Muscle layer of duodenum (tissue), 2 donors: Measurements from ENCODE around the gene C19orf73.
"Not testable (repeated sequence)": the region's sequence is repeated elsewhere in the genome, so short reads cannot be mapped to it uniquely, and the experiment has no call there.

Source experiments
- H3K27ac ChIP-seq: one replicate; pipeline ENCODE4 v1.7.0; 2013; ENCODE audit warnings: mild to moderate bottlenecking, low read length
- H3K27me3 ChIP-seq: one replicate; pipeline ENCODE4 v1.7.0; 2013; ENCODE audit warnings: low read depth, mild to moderate bottlenecking, control low read depth, low read length
- H3K36me3 ChIP-seq, 2 donors: one replicate each; pipeline ENCODE4 v1.7.0; 2013; ENCODE audit warnings: low read length in 2 of 2, control low read depth in 1 of 2, mild to moderate bottlenecking in 1 of 2; ENCODE audit not compliant: insufficient read depth in 2 of 2, control insufficient read depth in 1 of 2
- H3K4me1 ChIP-seq, 2 donors: one replicate each; pipeline ENCODE4 v1.7.0; 2013; ENCODE audit warnings: low read length in 2 of 2, mild to moderate bottlenecking in 2 of 2, control low read depth in 1 of 2, moderate library complexity in 1 of 2; ENCODE audit not compliant: insufficient read depth in 2 of 2, control insufficient read depth in 1 of 2
- H3K4me3 ChIP-seq, 2 donors: one replicate each; pipeline ENCODE4 v1.7.0; 2013; ENCODE audit warnings: low read length in 2 of 2, low read depth in 1 of 2, mild to moderate bottlenecking in 1 of 2
- H3K9me3 ChIP-seq, 2 donors: one replicate each; pipeline ENCODE4 v1.7.0; 2013; ENCODE audit warnings: low read length in 2 of 2, control low read depth in 1 of 2, mild to moderate bottlenecking in 1 of 2; ENCODE audit not compliant: control insufficient read depth in 1 of 2
- donor health status: healthy.

C19orf73 gene

DNA sequence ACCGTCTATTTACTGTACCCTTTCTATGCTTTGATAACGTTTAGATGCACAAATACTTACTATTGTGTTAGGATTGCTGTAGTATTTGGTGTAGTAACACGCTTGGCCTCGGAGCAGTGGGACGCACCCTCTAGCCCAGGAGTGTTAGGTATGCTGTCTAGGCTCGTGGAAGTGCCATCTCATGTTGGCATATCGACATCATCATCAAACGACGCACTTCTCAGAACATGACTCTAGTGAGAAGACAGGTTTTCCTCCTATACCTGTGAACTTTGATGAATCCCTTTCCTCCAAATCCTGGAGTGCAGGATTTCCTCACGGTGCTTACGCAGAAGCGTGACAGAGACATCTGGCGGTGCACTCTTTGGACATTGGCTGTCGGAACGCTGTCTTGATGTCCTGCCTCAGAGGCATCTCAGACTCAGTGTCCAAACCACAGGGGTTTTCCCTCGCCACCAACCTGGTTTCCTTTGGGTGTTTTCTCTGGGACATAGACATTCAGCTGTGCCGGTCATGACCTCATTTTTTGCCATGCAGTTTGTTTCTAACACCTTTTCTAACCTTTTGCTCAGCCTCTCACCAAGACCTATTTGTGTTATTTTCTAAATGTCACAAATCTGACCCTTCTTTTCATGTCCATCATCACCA is 27.4 kb downstream of the C19orf73 start:
- H3K4me3 ChIP-seq, result no peak overlapping the region
- H3K27me3 ChIP-seq, result no peaks in the 10 kb centered on the region
- peaks cover 33 to 43% of the 10 kb centered on the region in 2 donors for H3K36me3 ChIP-seq
- H3K9me3 ChIP-seq, result no peaks in the 10 kb centered on the region
- H3K27ac ChIP-seq, result no peak overlapping the region
- peaks cover 5 to 21% of the 10 kb centered on the region in 2 donors for H3K4me1 ChIP-seq

DNA sequence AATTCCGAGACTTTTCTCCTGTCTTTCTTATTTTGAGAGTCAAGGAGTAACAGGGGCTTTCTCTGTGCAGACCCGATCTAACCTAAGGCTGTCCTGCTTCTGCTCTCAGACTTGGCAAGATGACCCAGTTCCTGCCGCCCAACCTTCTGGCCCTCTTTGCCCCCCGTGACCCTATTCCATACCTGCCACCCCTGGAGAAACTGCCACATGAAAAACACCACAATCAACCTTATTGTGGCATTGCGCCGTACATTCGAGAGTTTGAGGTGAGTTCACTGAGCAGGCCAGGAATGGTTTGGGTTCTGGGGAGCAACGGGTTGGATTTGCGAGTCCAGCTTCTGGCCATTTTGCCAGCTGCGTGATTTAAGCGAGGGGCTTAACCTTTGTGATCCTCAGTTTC is 32.6 kb downstream of the C19orf73 start:
- H3K27ac ChIP-seq, result peak overlapping the region; percentile 69
- peak overlapping the region; percentile 97 to 99 for H3K4me3 ChIP-seq
- peaks cover 9 to 21% of the 10 kb centered on the region in 2 donors for H3K4me1 ChIP-seq
- H3K9me3 ChIP-seq, result no peaks in the 10 kb centered on the region
- peaks cover 16 to 20% of the 10 kb centered on the region in 2 donors for H3K36me3 ChIP-seq
- H3K27me3 ChIP-seq, result no peaks in the 10 kb centered on the region

DNA sequence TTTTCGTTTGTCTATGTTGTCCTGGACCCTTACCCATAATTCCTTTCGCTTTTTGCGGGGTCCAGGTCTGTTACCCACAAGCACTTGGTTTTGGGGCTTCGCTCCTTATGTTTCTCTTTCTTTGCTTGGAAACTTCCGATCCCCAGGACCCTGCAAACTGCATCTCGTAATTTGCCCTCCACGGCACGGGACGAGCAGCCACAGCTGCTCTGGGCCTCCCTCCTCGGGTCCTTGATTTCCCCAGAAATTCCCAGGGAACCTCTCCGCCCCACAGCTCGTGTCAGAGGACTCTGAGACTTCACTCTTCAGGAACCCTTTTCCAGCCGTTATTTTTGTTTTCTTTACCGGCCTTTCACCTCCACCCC is 33.1 kb downstream of the C19orf73 start:
- Histone ChIP-seq H3K27me3 (no peaks in the 10 kb centered on the region), H3K9me3 (no peaks in the 10 kb centered on the region), H3K4me1 (peaks cover 9 to 21% of the 10 kb centered on the region in 2 donors), H3K4me3 (peak overlapping the region; percentile 97 to 99), H3K27ac (peak overlapping the region; percentile 69), H3K36me3 (peaks cover 14 to 16% of the 10 kb centered on the region in 2 donors)

DNA sequence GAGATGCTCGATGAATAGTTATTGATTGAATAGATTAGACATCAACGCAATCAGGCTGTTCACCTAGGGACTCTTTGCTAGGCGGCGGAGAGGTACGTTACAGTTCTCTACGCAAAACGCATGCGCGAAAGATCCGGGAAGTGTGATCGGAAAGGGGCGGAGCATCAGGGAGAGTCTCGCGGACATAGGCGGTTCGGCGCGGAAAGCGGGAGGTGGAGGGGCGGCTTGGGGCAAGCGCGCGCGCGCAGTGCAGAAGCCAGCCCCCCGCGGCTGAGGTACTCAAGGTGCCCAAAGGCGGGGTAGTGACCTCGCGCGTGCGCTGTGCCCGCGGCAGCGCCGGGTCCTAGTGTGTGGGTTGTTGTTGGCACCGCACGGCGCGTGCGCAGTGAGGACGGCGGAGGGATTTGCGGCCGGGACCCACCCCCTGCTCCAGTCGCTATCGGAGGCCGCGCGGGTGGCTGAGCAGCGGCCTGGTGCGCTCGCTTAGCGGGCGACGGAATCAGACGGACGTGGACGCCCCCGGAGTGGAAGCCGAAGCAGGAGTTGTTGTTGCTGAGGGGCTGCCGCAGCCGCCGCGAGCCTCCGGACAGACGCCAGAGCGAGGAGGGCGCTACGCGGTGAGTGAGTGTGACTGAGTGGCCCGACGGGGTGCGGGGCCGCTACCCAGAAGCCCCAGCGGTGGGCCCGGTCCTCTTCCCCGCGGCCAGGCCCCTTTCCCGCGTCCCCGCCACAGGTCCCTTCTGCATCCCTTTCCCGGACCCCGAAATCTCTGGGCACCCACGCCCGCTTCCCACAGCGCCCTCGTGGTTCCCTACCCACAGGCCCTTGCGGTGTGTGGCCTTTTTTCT is 33.7 kb downstream of the C19orf73 start, which contains the start of gene SNRNP70:
Gene SNRNP70 (plus strand): TSS at position 432 of the 848 bp plus-strand sequence. CDS start 964 bp downstream, outside the sequence.
- peak within 1 kb of the TSS; percentile 84 for H3K27ac ChIP-seq
- peak within 1 kb of the TSS; percentile 97 to 99 for H3K4me3 ChIP-seq
- H3K9me3 ChIP-seq, result no peaks in the 10 kb centered on the region
- no peaks in the 10 kb centered on the region for H3K27me3 ChIP-seq
- H3K4me1 ChIP-seq, result peaks cover 9 to 21% of the 10 kb centered on the region in 2 donors
- H3K36me3 ChIP-seq, result peaks cover 8 to 10% of the 10 kb centered on the region in 2 donors

DNA sequence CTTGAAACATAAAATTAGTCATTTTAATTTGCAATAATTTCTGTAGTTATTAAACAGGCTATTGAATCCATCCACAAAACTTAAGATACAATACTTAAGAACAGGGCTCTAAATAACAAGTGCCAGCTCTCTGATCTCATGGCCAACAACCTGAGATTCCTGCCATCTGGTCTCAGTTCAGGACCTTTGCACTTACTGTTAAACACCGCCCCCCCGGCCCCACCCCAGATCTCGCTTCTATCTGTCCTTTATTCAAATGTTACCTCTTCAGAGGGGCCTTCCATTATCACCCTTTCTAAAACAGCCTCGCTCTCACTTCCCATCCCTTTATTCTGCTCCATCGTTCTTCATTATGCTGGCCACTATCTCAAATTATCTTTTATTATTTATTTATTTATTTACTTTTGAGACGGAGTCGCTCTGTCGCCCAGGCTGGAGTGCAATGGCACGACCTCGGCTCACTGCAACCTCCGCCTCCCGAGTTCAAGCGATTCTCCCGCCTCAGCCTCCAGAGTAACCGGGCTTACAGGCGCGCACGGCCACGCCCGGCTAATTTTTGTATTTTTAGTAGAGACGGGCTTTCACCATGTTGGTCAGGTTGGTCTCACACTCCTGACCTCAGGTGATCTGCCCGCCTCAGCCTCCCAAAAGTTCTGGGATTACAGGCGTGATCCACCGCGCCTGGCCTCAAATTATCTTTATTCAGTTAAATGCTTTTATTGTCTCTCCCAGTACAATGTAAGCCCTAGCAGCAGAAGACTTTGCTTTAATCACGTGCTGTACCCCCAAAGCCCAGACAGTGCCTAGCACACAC is 34.5 kb downstream of the C19orf73 start:
- peak overlapping the region; percentile 84 for H3K27ac ChIP-seq
- no peaks in the 10 kb centered on the region for H3K27me3 ChIP-seq
- peaks cover 9 to 21% of the 10 kb centered on the region in 2 donors for H3K4me1 ChIP-seq
- peak overlapping the region; percentile 60 to 97 for H3K4me3 ChIP-seq
- peaks cover 5% of the 10 kb centered on the region in 2 donors for H3K36me3 ChIP-seq
- H3K9me3 ChIP-seq, result no peaks in the 10 kb centered on the region

DNA sequence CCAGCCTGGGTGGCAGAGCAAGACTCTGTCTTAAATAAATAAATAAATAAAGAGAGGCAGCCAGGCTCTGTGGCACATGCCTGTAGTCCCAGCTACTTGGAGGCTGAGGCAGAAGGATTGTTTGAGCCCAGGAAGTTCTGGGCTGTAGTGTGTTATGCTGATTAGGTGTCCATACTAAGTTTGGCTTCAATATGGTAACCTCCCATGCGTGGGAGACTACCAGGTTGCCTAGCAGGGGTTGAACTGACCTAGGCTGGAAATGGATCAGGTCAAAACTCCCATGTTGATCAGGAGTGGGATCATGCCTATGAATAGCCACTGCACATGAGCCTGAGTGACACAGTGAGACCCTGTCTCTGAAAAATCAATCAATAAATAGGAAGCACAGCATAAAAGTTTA is 37.7 kb downstream of the C19orf73 start:
- no peaks in the 10 kb centered on the region for H3K36me3 ChIP-seq
- H3K4me3 ChIP-seq, result no peak overlapping the region
- H3K4me1 ChIP-seq, result peaks cover 2 to 4% of the 10 kb centered on the region in 2 donors
- H3K27ac ChIP-seq, result no peak overlapping the region
- H3K9me3 ChIP-seq, result no peaks in the 10 kb centered on the region
- no peaks in the 10 kb centered on the region for H3K27me3 ChIP-seq

DNA sequence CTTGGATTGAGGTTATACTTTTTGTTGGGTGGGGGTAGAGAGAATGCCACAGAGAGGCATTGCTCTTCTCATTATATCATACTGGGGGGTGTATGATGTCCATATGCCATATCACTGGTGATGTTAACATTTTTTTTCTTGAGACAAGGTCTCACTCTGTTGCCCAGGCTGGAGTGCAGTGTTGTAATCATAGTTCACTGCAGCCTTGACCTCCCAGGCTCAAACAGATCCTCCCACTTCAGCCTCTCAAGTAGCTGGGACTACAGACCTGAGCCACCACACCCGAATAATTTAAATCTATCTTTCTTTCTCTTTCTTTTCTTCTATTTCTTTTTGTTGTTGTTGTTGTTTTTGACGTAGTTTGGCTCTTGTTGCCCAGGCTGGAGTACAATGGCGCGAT is 38.6 kb downstream of the C19orf73 start:
- H3K27ac ChIP-seq, result no peak overlapping the region
- no peaks in the 10 kb centered on the region for H3K4me1 ChIP-seq
- no peak overlapping the region for H3K4me3 ChIP-seq
- H3K27me3 ChIP-seq, result no peaks in the 10 kb centered on the region
- H3K36me3 ChIP-seq, result no peaks in the 10 kb centered on the region
- H3K9me3 ChIP-seq, result no peaks in the 10 kb centered on the region

DNA sequence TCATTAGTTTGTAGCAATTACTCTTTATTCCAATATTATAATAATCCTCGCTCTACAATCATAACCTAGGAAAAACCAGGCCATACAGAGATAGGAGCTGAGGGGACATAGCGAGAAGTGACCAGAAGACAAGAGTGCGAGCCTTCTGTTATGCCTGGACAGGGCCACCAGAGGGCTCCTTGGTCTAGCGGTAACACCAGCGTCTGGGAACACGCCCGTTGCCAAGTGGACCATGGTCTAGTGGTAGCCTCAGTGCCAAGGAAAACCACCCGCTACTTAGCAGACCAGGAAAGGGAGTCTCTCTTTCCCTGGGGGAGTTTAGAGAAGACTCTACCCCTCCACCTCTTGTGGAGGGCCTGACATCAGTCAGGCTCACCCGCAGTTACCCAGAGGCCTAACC is 44.1 kb downstream of the C19orf73 start:
- H3K27me3 ChIP-seq, result peaks cover 12% of the 10 kb centered on the region
- H3K36me3 ChIP-seq, H3K4me1 ChIP-seq, H3K4me3 ChIP-seq, H3K27ac ChIP-seq, H3K9me3 ChIP-seq: not testable (repeated sequence)

DNA sequence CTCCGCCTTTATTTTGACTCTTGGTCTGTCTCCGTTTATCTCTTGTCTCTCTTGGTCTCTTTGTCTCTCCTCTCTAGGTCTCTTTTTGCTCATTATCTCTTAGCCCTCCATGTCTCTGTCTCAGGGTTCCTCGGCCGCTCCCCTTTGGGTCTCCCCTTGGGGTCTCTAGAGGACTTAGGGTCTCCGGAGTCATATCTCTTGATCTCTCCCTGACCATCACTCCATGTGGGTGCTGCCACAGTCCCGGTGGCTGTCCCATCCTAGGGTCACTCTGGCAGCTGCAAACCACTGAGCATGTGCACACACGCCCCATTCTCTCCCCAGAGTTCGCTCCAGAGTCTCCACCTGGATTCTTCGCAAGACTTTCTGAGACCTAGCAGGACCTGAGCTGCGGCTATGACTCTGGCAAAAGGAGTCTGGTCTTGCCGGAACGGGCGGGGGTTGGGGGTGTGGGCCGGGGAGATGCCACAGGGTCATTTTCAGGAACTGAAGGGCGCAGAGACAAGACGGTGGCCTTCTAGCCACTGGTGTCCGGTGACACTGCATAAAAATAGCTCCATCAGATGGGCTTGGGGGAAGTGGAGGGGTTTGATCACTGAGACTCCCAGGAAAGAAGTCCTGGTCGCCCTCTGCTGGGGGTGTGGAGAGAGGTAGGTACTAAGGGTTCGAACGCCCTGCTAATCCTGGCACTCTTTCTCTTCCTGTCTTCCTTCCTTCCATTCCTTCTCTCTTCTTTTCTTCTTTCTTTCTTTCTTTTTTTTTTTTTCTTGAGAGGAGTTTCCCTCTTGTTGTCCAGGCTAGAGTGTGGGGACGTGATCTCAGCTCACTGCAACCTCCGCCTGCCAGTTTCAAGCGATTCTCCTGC is 45.2 kb downstream of the C19orf73 start:
- peaks cover 17% of the 10 kb centered on the region for H3K27me3 ChIP-seq
- no peaks in the 10 kb centered on the region for H3K4me1 ChIP-seq
- no peak overlapping the region for H3K4me3 ChIP-seq
- H3K27ac ChIP-seq, result no peak overlapping the region
- no peaks in the 10 kb centered on the region for H3K9me3 ChIP-seq
- no peaks in the 10 kb centered on the region for H3K36me3 ChIP-seq

DNA sequence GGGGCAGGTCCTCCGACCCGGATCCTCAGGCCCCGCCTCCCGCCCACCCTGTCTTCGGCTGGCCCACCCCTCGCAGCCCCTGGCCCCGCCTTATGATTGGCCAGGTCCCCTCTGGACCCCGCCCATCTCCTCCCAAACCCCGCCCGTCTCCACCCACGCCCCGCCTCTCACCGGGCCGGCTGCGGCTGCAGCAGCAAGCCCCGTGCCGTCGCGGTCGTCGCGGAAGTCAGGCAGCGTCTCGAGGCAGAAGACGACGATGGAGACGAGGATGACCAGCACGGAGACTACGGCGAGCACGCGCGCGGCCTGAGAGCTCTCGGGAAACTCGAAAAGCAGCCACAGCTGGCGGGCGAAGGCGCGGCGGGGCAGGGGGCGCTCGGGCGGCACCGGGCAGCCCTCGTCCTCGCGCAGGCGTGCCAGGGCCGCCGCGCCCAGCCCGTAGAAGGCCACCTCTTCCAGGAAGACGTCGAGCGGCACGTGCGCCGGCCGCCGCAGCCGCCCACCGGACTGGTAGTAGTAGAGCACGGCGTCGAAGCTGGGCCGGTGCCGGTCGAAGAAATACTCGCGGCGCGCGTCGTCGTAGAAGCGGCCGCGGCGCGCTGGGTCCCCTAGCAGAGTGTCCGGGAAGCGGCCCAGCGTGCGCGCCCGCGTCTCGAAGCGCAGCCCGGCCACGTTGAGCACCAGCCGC is 46.9 kb downstream of the C19orf73 start:
- no peaks in the 10 kb centered on the region for H3K4me1 ChIP-seq
- H3K9me3 ChIP-seq, result no peaks in the 10 kb centered on the region
- no peak overlapping the region for H3K4me3 ChIP-seq
- peaks cover 17% of the 10 kb centered on the region for H3K27me3 ChIP-seq
- H3K27ac ChIP-seq, result no peak overlapping the region
- H3K36me3 ChIP-seq, result no peaks in the 10 kb centered on the region
